OCI-LY7 (cell line): ENCODE measurements around the gene STAT5A. TPM values are rescaled to one million over a fixed set of nuclear protein-coding genes. Genes with fewer than 3 reads are reported as not detected.
A peak's percentile ranks its signal among the peaks of the same experiment; 100 is the strongest.

ENCODE experiments used
- BruUV-seq: library from RNA; stranded (reverse); fragments of 400-500 nt; replicated peaks from 2 replicates; lab custom pipeline; 2021; lab: Mats Ljungman, UMichigan
- CTCF ChIA-PET: fragments of 300-600 bp; sonication (Branson Sonifier 250); formaldehyde crosslinking; loops from one replicate; lab custom pipeline; 2022; ENCODE audit warnings: antibody characterized with exemption; ENCODE audit not compliant: unreplicated experiment; lab: Charles Lee
- POLR2A ChIA-PET: fragments of 300-600 bp; sonication (Branson Sonifier 250); formaldehyde crosslinking; loops from one replicate; lab custom pipeline; 2022; ENCODE audit warnings: antibody characterized with exemption; lab: Charles Lee
- DNase-seq: peaks from one replicate; pipeline ENCODE4 v3.0.0-alpha.2; 2015; ENCODE audit warnings: low spot score
- H2AFZ ChIP-seq: fragments of 200-600 bp; sonication (generic), shearing (Covaris generic); 2 replicates; pipeline ENCODE4 v1.6.1; 2014; ENCODE audit warnings: mild to moderate bottlenecking, antibody characterized with exemption, low read length, moderate library complexity
- H3K27ac ChIP-seq: fragments of 200-600 bp; sonication (generic); 2 replicates; pipeline ENCODE4 v1.5.1; 2014; ENCODE audit warnings: mixed run types, low read depth, mild to moderate bottlenecking, moderate library complexity, low read length, inconsistent platforms; ENCODE audit not compliant: poor library complexity, severe bottlenecking
- H3K36me3 ChIP-seq: fragments of 200-600 bp; sonication (generic); 2 replicates; pipeline ENCODE4 v1.6.1; 2014; ENCODE audit warnings: mild to moderate bottlenecking, antibody characterized with exemption, low read length, moderate library complexity, mixed read lengths; ENCODE audit not compliant: insufficient read depth
- H3K4me1 ChIP-seq: fragments of 200-600 bp; sonication (generic); 2 replicates; pipeline ENCODE4 v1.5.1; 2014; ENCODE audit warnings: mild to moderate bottlenecking, low read length; ENCODE audit not compliant: insufficient read depth, poor library complexity, severe bottlenecking
- H3K4me2 ChIP-seq: fragments of 200-600 bp; sonication (generic); 2 replicates; pipeline ENCODE4 v1.6.1; 2014; ENCODE audit warnings: mild to moderate bottlenecking, low read length
- H3K4me3 ChIP-seq: fragments of 200-600 bp; sonication (generic); 2 replicates; pipeline ENCODE4 v1.5.1; 2014; ENCODE audit warnings: mild to moderate bottlenecking, low read depth, low read length; ENCODE audit not compliant: poor library complexity, severe bottlenecking
- H3K79me2 ChIP-seq: fragments of 200-600 bp; sonication (generic); 2 replicates; pipeline ENCODE4 v1.6.1; 2016; ENCODE audit warnings: low read depth, mild to moderate bottlenecking, low read length, moderate library complexity, mixed read lengths; ENCODE audit not compliant: insufficient read depth
- H3K9me2 ChIP-seq: fragments of 200-600 bp; sonication (generic); 2 replicates; pipeline ENCODE4 v1.6.1; 2016; ENCODE audit warnings: mild to moderate bottlenecking, low read length, mixed read lengths; ENCODE audit not compliant: insufficient read depth
- H3K9me3 ChIP-seq: fragments of 200-600 bp; sonication (generic); 2 replicates; pipeline ENCODE4 v1.6.1; 2014; ENCODE audit warnings: mild to moderate bottlenecking, mixed run types, low read length, mixed read lengths
- H4K20me1 ChIP-seq: fragments of 200-600 bp; sonication (generic); 2 replicates; pipeline ENCODE4 v1.6.1; 2014; ENCODE audit warnings: mild to moderate bottlenecking, antibody characterized with exemption, low read length, moderate library complexity, mixed read lengths; ENCODE audit not compliant: insufficient read depth
- CTCF ChIP-seq: fragments of 200-600 bp; sonication (generic); conservative IDR thresholded peaks from 2 replicates; pipeline ENCODE4 v1.5.1; 2014; ENCODE audit warnings: mild to moderate bottlenecking, antibody characterized with exemption, low read length, moderate library complexity, mixed read lengths
- EZH2phosphoT487 ChIP-seq: fragments of 200-600 bp; sonication (generic); IDR thresholded peaks from 2 replicates; pipeline ENCODE4 v1.6.1; 2018; ENCODE audit warnings: low read depth, borderline replicate concordance, mild to moderate bottlenecking, mixed run types, antibody characterized with exemption, low read length, moderate library complexity, mixed read lengths
- intact Hi-C: fragments of 100-400 bp; cut with micrococcal nuclease; formaldehyde crosslinking; loops from one replicate; pipeline ENCODE4 v1.10.0; 2022; ENCODE audit not compliant: unreplicated experiment
- total RNA-seq, 2 experiments: library from RNA; depleted of rRNA in 1 of 2; stranded (reverse); fragments of >200 nt in 1 of 2; shearing (Covaris generic) in 1 of 2; gene quantifications; 2 replicates each; pipeline ENCODE4 v1.2.3, GENCODE V29; 2014 to 2022

The STAT5A gene
- total RNA-seq, 2 experiments from 2014 or later: 1.9 to 7.9 TPM

- no peaks in the 10 kb centered on the region for H3K9me2 ChIP-seq
- H3K4me3 ChIP-seq: peak overlapping the region; percentile 91
- H3K36me3 ChIP-seq: no peaks in the 10 kb centered on the region
- BruUV-seq: no TSS peak
- POLR2A ChIA-PET: interaction anchor here (0.6 to 0.8 kb wide), 4 partner anchors 20 to 102 kb away, joined by 3 to 6 read pairs (median 4); no protein-coding TSS in a partner anchor
- intact Hi-C loops: loop anchor here (10.0 kb wide), 1 partner anchor 49 kb away; no protein-coding TSS in a partner anchor
- H3K79me2 ChIP-seq: peaks cover 41% of the 10 kb centered on the region; the same call in 1 of the 2 replicates
- no peak overlapping the region for H3K27ac ChIP-seq
- no peak overlapping the region for H2AFZ ChIP-seq
- peak overlapping the region; percentile 91 for H3K4me2 ChIP-seq
- no peak for TF ChIP-seq EZH2phosphoT487
- no peak for TF ChIP-seq CTCF
- H3K4me1 ChIP-seq: peaks cover 46% of the 10 kb centered on the region
- no peak for DNase-seq
- peaks cover 23% of the 10 kb centered on the region; the same call in 1 of the 2 replicates for H4K20me1 ChIP-seq
- CTCF ChIA-PET: interaction anchor here (1.1 kb wide), 1 partner anchor 52 kb away, joined by 3 read pairs; no protein-coding TSS in a partner anchor
- no peaks in the 10 kb centered on the region for H3K9me3 ChIP-seq
These were observed 14.6 kb upstream of the STAT5A start for GRCh38 chr17:42273474-42274252.

GRCh38 chr17:42274253-42274542, 14.1 kb upstream of the STAT5A start:
- no peak overlapping the region for H3K27ac ChIP-seq
- no TSS peak for BruUV-seq
- peaks cover 46% of the 10 kb centered on the region for H3K4me1 ChIP-seq
- H3K9me2 ChIP-seq: no peaks in the 10 kb centered on the region
- DNase-seq: no peak
- peak overlapping the region; percentile 91 for H3K4me2 ChIP-seq
- peaks cover 23% of the 10 kb centered on the region; the same call in 1 of the 2 replicates for H4K20me1 ChIP-seq
- H3K36me3 ChIP-seq: no peaks in the 10 kb centered on the region
- ChIA-PET POLR2A (interaction anchor here (0.6 to 0.8 kb wide), 4 partner anchors 20 to 103 kb away, joined by 3 to 6 read pairs (median 4); no protein-coding TSS in a partner anchor), CTCF (interaction anchor here (1.1 kb wide), 1 partner anchor 52 kb away, joined by 3 read pairs; no protein-coding TSS in a partner anchor)
- intact Hi-C loops: loop anchor here (10.0 kb wide), 1 partner anchor 49 kb away; no protein-coding TSS in a partner anchor
- peaks cover 41% of the 10 kb centered on the region; the same call in 1 of the 2 replicates for H3K79me2 ChIP-seq
- no peak overlapping the region for H2AFZ ChIP-seq
- no peaks in the 10 kb centered on the region for H3K9me3 ChIP-seq
- H3K4me3 ChIP-seq: peak overlapping the region; percentile 91
- no peak for TF ChIP-seq EZH2phosphoT487
- no peak for TF ChIP-seq CTCF
